Effector memory CD8-positive, alpha-beta T cell (primary cell): ENCODE results near the gene LNPEP.
"Not testable (repeated sequence)": the region's sequence is repeated elsewhere in the genome, so short reads cannot be mapped to it uniquely, and the experiment has no call there.

Experiments used
- ATAC-seq: fragments of 150-1000 bp; cut with Tn5 transposase; replicated peaks from 2 replicates; pipeline ENCODE4 v1.10.0; 2021; ENCODE audit warnings: mild to moderate bottlenecking, moderate library complexity
- DNase-seq, 3 experiments: peaks; one replicate each; pipeline ENCODE4 v3.0.0; 2021
- H3K27ac Mint-ChIP-seq, 2 donors: one replicate each; pipeline ENCODE4 v1.8.0; 2022; ENCODE audit warnings: mild to moderate bottlenecking in 2 of 2, mixed read lengths in 2 of 2, moderate library complexity in 2 of 2
- H3K27me3 Mint-ChIP-seq, 2 donors: one replicate each; pipeline ENCODE4 v1.8.0; 2022; ENCODE audit warnings: mixed read lengths in 2 of 2
- H3K36me3 Mint-ChIP-seq: one replicate; pipeline ENCODE4 v1.8.0; 2022; ENCODE audit warnings: mild to moderate bottlenecking, moderate library complexity, mixed read lengths; ENCODE audit not compliant: insufficient read depth
- H3K4me1 Mint-ChIP-seq, 2 donors: one replicate each; pipeline ENCODE4 v1.8.0; 2022; ENCODE audit warnings: low read depth in 2 of 2, mixed read lengths in 2 of 2
- H3K4me3 Mint-ChIP-seq, 2 donors: one replicate each; pipeline ENCODE4 v1.8.0; 2022; ENCODE audit warnings: mild to moderate bottlenecking in 2 of 2, mixed read lengths in 2 of 2, moderate library complexity in 2 of 2
- H3K9me3 Mint-ChIP-seq, 2 donors: one replicate each; pipeline ENCODE4 v1.8.0; 2022; ENCODE audit warnings: mixed read lengths in 2 of 2

LNPEP gene

GRCh38 chr5:97071993-97072392, 136.1 kb downstream of the LNPEP start:
- no peak overlapping the region for H3K4me3 Mint-ChIP-seq
- peaks cover 7 to 13% of the 10 kb centered on the region in 2 donors for H3K27me3 Mint-ChIP-seq
- H3K27ac Mint-ChIP-seq: no peak overlapping the region
- DNase-seq (no peak), ATAC-seq (no peak)
- no peaks in the 10 kb centered on the region for H3K36me3 Mint-ChIP-seq
- H3K9me3 Mint-ChIP-seq: no peaks in the 10 kb centered on the region
- H3K4me1 Mint-ChIP-seq: no peaks in the 10 kb centered on the region

- Mint-ChIP-seq H3K4me3 (no peak overlapping the region), H3K27ac (no peak overlapping the region), H3K36me3 (no peaks in the 10 kb centered on the region), H3K4me1 (no peaks in the 10 kb centered on the region), H3K27me3 (peaks cover 7 to 13% of the 10 kb centered on the region in 2 donors), H3K9me3 (no peaks in the 10 kb centered on the region)
- ATAC-seq: no peak
- no peak for DNase-seq
These were observed 136.8 kb downstream of the LNPEP start for GRCh38 chr5:97072696-97073095.

- Mint-ChIP-seq H3K4me3 (no peak overlapping the region), H3K27me3 (peaks cover 7 to 13% of the 10 kb centered on the region in 2 donors), H3K4me1 (no peaks in the 10 kb centered on the region), H3K36me3 (no peaks in the 10 kb centered on the region), H3K27ac (no peak overlapping the region), H3K9me3 (no peaks in the 10 kb centered on the region)
- ATAC-seq (no peak), DNase-seq (no peak)
These were observed 137.5 kb downstream of the LNPEP start for GRCh38 chr5:97073420-97073819.

- ATAC-seq (no peak), DNase-seq (no peak)
- no peak overlapping the region for H3K27ac Mint-ChIP-seq
- H3K36me3 Mint-ChIP-seq: no peaks in the 10 kb centered on the region
- no peaks in the 10 kb centered on the region for H3K9me3 Mint-ChIP-seq
- no peaks in the 10 kb centered on the region for H3K4me1 Mint-ChIP-seq
- H3K4me3 Mint-ChIP-seq: no peak overlapping the region
- peaks cover 7 to 13% of the 10 kb centered on the region in 2 donors for H3K27me3 Mint-ChIP-seq
These were observed 139.1 kb downstream of the LNPEP start for GRCh38 chr5:97074859-97075489.

GRCh38 chr5:97075649-97076048, 139.8 kb downstream of the LNPEP start:
- Mint-ChIP-seq H3K9me3 (no peaks in the 10 kb centered on the region), H3K4me3 (no peak overlapping the region), H3K36me3 (no peaks in the 10 kb centered on the region), H3K4me1 (no peaks in the 10 kb centered on the region), H3K27me3 (peaks cover 7 to 13% of the 10 kb centered on the region in 2 donors), H3K27ac (no peak overlapping the region)
- ATAC-seq (no peak), DNase-seq (no peak)

- no peak overlapping the region for H3K27ac Mint-ChIP-seq
- ATAC-seq: no peak
- no peak overlapping the region for H3K4me3 Mint-ChIP-seq
- H3K9me3 Mint-ChIP-seq: no peaks in the 10 kb centered on the region
- no peaks in the 10 kb centered on the region for H3K4me1 Mint-ChIP-seq
- DNase-seq: no peak
- H3K36me3 Mint-ChIP-seq: no peaks in the 10 kb centered on the region
- peaks cover 7 to 13% of the 10 kb centered on the region in 2 donors for H3K27me3 Mint-ChIP-seq
These were observed 140.2 kb downstream of the LNPEP start for GRCh38 chr5:97076098-97076497.

GRCh38 chr5:97077246-97077645, 141.4 kb downstream of the LNPEP start:
- H3K4me3 Mint-ChIP-seq: no peak overlapping the region
- H3K4me1 Mint-ChIP-seq: peaks cover 4 to 5% of the 10 kb centered on the region in 2 donors
- no peak overlapping the region for H3K27ac Mint-ChIP-seq

GRCh38 chr5:97078958-97079743, 143.3 kb downstream of the LNPEP start:
- Mint-ChIP-seq H3K36me3 (no peaks in the 10 kb centered on the region), H3K9me3 (no peaks in the 10 kb centered on the region), H3K27ac (no peak overlapping the region), H3K4me3 (no peak overlapping the region), H3K4me1 (peaks cover 4 to 6% of the 10 kb centered on the region in 2 donors), H3K27me3 (no peaks in the 10 kb centered on the region)
- ATAC-seq (no peak), DNase-seq (no peak)

More at GRCh38 chr5:97077246-97077645, 141.4 kb downstream of the LNPEP start:
- Mint-ChIP-seq H3K9me3 (no peaks in the 10 kb centered on the region), H3K36me3 (no peaks in the 10 kb centered on the region), H3K27me3 (peaks cover 7 to 13% of the 10 kb centered on the region in 2 donors)
- DNase-seq (no peak), ATAC-seq (no peak)

GRCh38 chr5:97084782-97085458, 149.0 kb downstream of the LNPEP start:
- not testable (repeated sequence) for H3K9me3 Mint-ChIP-seq, H3K27ac Mint-ChIP-seq, H3K27me3 Mint-ChIP-seq, H3K4me1 Mint-ChIP-seq, H3K36me3 Mint-ChIP-seq, DNase-seq, H3K4me3 Mint-ChIP-seq, ATAC-seq

- no peak overlapping the region for H3K4me3 Mint-ChIP-seq
- ATAC-seq (no peak), DNase-seq (no peak)
- H3K36me3 Mint-ChIP-seq: peaks cover 2% of the 10 kb centered on the region
- no peaks in the 10 kb centered on the region for H3K9me3 Mint-ChIP-seq
- no peaks in the 10 kb centered on the region for H3K27me3 Mint-ChIP-seq
- H3K27ac Mint-ChIP-seq: no peak overlapping the region
- H3K4me1 Mint-ChIP-seq: peaks cover 4 to 6% of the 10 kb centered on the region in 2 donors
These were observed 149.7 kb downstream of the LNPEP start for GRCh38 chr5:97085459-97086181.
